Uterus (tissue), 4 donors: ENCODE results near the gene NTN5. TPM values are rescaled to one million over a fixed set of nuclear protein-coding genes. Genes with fewer than 3 reads are reported as not detected.
A peak's percentile ranks its signal among the peaks of the same experiment; 100 is the strongest.
"Not testable (repeated sequence)": the region's sequence is repeated elsewhere in the genome, so short reads cannot be mapped to it uniquely, and the experiment has no call there.

Experiments used
- DNase-seq, 2 donors: peaks; one replicate each; pipeline ENCODE4 v3.0.0-alpha.2; 2019 to 2020
- H3K27ac ChIP-seq, 2 donors: fragments of 200-600 bp; sonication (generic); 1 replicate in 1 of 2; 2 replicates in 1 of 2; pipeline ENCODE4 v1.5.1; 2016 to 2018
- H3K27me3 ChIP-seq, 2 donors: fragments of 200-600 bp; sonication (generic); one replicate each; pipeline ENCODE4 v1.5.1; 2018 to 2019; ENCODE audit warnings: control low read depth in 1 of 2
- H3K36me3 ChIP-seq, 2 donors: fragments of 200-600 bp; sonication (generic); one replicate each; pipeline ENCODE4 v1.5.1; 2019; ENCODE audit warnings: control low read depth in 1 of 2
- H3K4me1 ChIP-seq, 2 donors: fragments of 200-600 bp; sonication (generic); one replicate each; pipeline ENCODE4 v1.5.1; 2018 to 2019; ENCODE audit warnings: control low read depth in 1 of 2
- H3K4me3 ChIP-seq, 2 donors: fragments of 200-600 bp; sonication (generic); 1 replicate in 1 of 2; 2 replicates in 1 of 2; pipeline ENCODE4 v1.5.1; 2018 to 2019; ENCODE audit warnings: mild to moderate bottlenecking in 1 of 2
- H3K9me3 ChIP-seq, 2 donors: fragments of 200-600 bp; sonication (generic); one replicate each; pipeline ENCODE4 v1.5.1; 2019; ENCODE audit warnings: control low read depth in 1 of 2
- CTCF ChIP-seq, 4 experiments: fragments of 200-600 bp in 2 of 4; fragments of 450-650 bp in 2 of 4; sonication (generic) in 2 of 4; IDR thresholded peaks; one replicate each; pipeline ENCODE4 v1.5.1; 2016 to 2019; ENCODE audit warnings: antibody characterized with exemption in 4 of 4, mild to moderate bottlenecking in 2 of 4, moderate library complexity in 1 of 4
- POLR2A ChIP-seq, 2 donors: fragments of 450-650 bp; IDR thresholded peaks; one replicate each; pipeline ENCODE4 v1.6.1; 2016; ENCODE audit warnings: antibody characterized with exemption in 2 of 2, mild to moderate bottlenecking in 1 of 2, moderate library complexity in 1 of 2
- intact Hi-C: fragments of 100-400 bp; cut with DNase I; formaldehyde crosslinking; loops from one replicate; pipeline ENCODE4 v1.15.1; 2023; ENCODE audit warnings: low total_unique reads
- total RNA-seq, 4 donors: library from RNA; depleted of rRNA in 3 of 4; stranded (reverse); fragments of >200 nt in 3 of 4; gene quantifications; one replicate each; pipeline versions ENCODE4 v1.1.0 to v1.2.4, GENCODE V29; 2014 to 2023
- donor health status: DM: yes; HTN: yes; CAD: no.

Gene NTN5
- total RNA-seq, 4 donors from 2014 or later = 1.1 to 4.1 TPM; not detected in 2

- H3K4me3 ChIP-seq = no peak overlapping the region
- peaks cover 11 to 20% of the 10 kb centered on the region in 2 donors for H3K4me1 ChIP-seq
- intact Hi-C loops = no loop called here
- DNase-seq = no peak
- H3K9me3 ChIP-seq = no peaks in the 10 kb centered on the region
- TF ChIP-seq CTCF (IDR thresholded peaks at IDR 0.05) = no peak
- no peak for TF ChIP-seq POLR2A (IDR thresholded peaks at IDR 0.05)
- H3K36me3 ChIP-seq = no peaks in the 10 kb centered on the region
- H3K27me3 ChIP-seq = no peaks in the 10 kb centered on the region
- peak overlapping the region in 1 of 2 donors; percentile 99 for H3K27ac ChIP-seq
Measured at GRCh38 chr19:48632692-48633147, 40.1 kb downstream of the NTN5 start.

GRCh38 chr19:48632286-48632685 is 40.5 kb downstream of the NTN5 start:
- H3K9me3 ChIP-seq, H3K4me3 ChIP-seq, H3K36me3 ChIP-seq, DNase-seq, H3K27me3 ChIP-seq, intact Hi-C loops: not testable (repeated sequence)
- H3K4me1 ChIP-seq = peaks cover 11 to 20% of the 10 kb centered on the region in 2 donors
- peak overlapping the region in 1 of 2 donors; percentile 99 for H3K27ac ChIP-seq

GRCh38 chr19:48631225-48631624 is 41.6 kb downstream of the NTN5 start:
- TF ChIP-seq POLR2A (IDR thresholded peaks at IDR 0.05) = no peak
- no peak for TF ChIP-seq CTCF (IDR thresholded peaks at IDR 0.05)
- no peak for DNase-seq
- intact Hi-C loops = no loop called here
- Histone ChIP-seq H3K27me3 (no peaks in the 10 kb centered on the region), H3K4me1 (peaks cover 11 to 20% of the 10 kb centered on the region in 2 donors), H3K36me3 (no peaks in the 10 kb centered on the region), H3K9me3 (no peaks in the 10 kb centered on the region), H3K4me3 (no peak overlapping the region), H3K27ac (peak overlapping the region; percentile 71 to 91)

GRCh38 chr19:48630296-48631063 is 42.3 kb downstream of the NTN5 start:
- H3K27ac ChIP-seq = peak overlapping the region; percentile 71 to 91
- no peak overlapping the region for H3K4me3 ChIP-seq
- intact Hi-C loops = no loop called here
- peak; percentile 74 to 77 for DNase-seq
- TF ChIP-seq POLR2A (IDR thresholded peaks at IDR 0.05) = no peak
- peak in 2 of 4 experiments; percentile 14 to 24 for TF ChIP-seq CTCF (IDR thresholded peaks at IDR 0.05)
- H3K27me3 ChIP-seq = no peaks in the 10 kb centered on the region
- no peaks in the 10 kb centered on the region for H3K9me3 ChIP-seq
- no peaks in the 10 kb centered on the region for H3K36me3 ChIP-seq
- H3K4me1 ChIP-seq = peaks cover 11 to 20% of the 10 kb centered on the region in 2 donors

GRCh38 chr19:48629599-48630295 is 43.1 kb downstream of the NTN5 start:
- Histone ChIP-seq H3K4me1 (peaks cover 11 to 23% of the 10 kb centered on the region in 2 donors), H3K9me3 (no peaks in the 10 kb centered on the region), H3K27me3 (no peaks in the 10 kb centered on the region), H3K27ac (peak overlapping the region; percentile 71 to 91), H3K36me3 (no peaks in the 10 kb centered on the region), H3K4me3 (no peak overlapping the region)
- DNase-seq = peak; percentile 60 to 65
- intact Hi-C loops = no loop called here
- TF ChIP-seq CTCF (IDR thresholded peaks at IDR 0.05) = no peak
- TF ChIP-seq POLR2A (IDR thresholded peaks at IDR 0.05) = no peak
